ENCODE measurements around the gene PCSK6.

Gene PCSK6

DNA sequence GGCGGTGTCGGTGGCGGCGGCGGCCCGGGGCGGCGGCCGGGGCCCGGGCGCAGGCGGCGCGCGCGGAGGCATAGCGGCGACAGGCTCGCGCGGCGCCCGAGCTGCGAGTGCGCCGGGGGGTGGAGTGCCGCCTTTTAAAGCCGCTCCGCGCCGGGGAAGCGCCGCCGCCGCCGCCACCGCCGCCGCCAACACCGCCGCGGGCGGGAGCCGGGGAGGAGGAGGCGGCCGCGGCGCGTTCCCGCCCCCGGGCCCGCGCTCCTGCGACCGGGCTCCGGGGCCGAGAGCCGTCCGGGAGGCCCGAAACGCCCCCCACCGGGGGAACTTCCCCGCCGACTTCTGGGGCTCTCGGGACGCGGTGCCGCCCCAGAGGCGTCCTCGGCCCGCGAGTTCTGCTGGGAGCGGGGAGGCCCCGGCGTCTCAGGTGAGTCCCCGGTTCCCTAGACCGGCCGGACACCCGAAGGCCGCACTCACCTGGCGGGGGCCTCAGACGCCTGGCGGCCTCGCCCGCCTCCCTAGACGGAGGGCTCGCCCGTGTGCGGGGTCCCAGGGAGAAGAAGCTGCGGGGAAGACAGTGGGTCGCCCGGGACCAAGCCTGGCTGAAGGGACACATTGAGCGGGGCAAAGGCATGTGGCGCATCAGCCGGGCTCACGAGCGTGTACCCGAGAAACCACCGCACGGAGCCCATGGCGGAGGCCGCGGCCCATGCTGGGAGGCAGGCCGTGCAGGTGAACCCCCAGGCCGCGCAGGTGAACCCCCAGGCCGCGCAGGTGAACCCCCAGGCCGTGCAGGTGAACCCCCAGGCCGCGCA lies at the start of gene PCSK6:
Gene PCSK6, minus strand, starts transcription at position 109 of the 809 bp plus-strand sequence. Its CDS starts 37 bp downstream, at position 72.
- no peak for DNase-seq

DNA sequence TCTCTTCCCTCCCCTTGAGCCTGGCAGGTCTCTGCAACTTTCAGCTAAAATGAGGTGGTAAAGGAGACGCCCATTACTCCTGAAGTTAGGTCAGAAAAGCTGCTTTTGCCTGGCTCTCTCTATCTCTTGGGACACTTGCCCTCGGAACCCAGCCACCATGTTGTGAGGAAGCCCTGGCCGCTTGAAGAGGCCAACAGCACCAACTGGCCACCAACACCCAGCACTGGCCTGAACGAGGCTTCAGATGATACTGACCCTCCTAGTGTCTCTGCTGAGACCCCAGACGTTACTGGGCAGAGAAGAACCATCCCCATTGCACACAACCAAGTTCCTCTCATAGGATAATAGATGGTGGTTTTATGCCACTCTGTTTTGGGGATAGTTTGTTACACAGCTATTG lies 49.5 kb upstream of the PCSK6 start:
- DNase-seq = no peak

DNA sequence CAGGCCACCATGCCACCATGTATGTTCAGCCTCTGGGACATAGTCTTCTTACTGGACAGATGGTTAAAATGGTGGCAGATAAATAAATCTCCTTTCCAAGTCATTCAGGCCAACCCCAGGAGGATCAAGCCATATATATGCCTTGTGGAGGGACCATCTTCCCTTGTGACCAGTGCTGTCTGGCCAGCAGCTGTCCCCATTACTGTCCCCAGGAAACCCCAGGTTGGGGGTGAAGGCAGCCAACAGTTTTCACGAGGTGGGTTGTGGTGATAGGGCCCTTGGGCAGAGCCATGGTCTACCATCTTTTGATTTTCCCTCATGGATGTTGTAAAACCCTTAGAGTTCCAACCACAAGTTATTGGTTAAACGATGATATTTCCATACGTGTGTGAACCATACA lies 48.7 kb upstream of the PCSK6 start:
- no peak for DNase-seq

DNA sequence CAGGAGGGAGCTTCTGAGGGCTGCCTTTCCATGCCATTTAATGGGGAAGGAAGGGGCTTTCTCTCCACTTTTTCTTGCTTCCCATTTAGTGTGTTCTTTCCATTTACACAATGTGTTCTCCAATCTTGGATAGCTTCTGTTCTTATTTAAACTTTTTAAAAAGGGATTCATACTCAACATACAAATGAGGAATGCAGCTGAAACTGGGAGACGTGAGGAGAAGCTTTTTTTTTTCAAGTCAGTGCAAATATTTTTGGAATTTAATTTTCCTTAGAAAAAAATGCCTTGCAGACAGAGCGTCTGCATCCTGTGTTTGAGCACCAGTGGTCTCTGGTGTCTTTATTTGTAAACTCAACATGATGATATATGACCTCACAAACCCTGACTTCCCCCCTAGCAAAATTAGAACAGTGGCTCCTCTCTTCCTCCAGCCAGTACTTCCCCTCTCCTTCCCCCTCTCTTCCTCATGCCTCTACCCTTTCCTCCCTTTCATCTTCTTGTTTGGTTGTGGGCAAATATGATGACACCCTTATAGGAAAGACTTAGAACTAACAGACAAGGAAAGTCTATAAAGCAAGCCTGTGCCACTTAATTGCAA lies 48.1 kb upstream of the PCSK6 start:
- no peak for DNase-seq

DNA sequence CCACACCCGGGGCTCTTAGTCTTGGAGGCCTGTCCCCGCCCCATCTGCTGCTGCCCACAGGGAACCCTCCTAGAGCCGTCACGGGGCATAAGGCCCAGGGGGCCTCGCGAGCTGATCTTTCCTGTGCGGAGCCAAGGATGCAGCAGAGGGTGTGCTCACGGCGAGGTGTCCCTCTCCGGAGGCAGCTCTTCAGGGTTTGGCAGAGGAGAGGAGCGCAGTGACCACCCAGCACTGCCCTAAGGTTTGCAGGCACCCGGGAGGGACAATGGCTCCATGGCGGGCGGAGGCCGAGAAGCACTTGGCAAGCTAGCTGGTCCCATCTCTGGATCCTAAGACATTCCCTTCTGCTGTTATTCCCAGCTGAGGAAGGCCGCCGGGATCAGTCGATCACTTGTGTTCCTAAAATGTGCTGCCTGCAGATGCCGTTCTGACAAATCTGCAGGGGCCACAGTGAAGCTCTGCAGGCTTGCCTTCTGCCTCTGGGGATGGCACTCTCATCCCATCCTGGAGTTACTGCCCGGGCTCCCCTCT lies 47.4 kb upstream of the PCSK6 start:
- no peak for DNase-seq

DNA sequence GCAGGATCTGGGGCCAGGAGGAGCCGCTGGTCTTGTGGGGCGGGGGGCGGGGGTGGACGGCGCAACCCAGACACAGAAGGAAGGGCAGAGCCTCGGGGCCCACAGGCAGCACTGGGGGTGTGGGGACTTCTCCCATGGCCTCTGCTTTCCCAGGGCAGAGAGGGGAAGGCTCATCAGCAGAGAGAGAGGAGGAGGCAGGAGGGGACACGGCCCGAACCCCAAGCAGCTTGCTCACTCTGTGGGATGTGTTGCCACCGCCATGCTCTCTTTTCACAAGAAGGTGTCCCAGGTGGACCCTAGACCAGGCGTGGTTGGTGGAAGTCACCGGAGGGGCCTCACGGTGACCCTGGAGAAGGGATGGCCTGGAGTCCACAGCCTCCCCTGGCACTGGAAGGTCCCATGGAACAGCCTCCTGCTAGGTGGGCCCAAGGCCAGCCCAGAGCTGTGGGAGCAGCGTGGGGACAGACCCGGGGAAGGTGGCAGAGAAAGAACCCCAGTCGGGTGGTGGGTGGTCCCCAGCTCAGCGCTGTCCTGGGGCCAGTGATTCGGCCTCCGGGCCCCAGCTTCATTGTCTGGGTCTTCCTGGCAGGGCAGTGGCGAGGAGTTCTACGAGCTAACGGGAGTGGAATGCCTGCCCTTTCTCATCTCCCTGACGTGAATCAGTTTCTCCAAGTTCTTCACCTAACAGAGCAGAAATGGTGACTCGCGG lies 46.8 kb upstream of the PCSK6 start:
- DNase-seq = no peak

DNA sequence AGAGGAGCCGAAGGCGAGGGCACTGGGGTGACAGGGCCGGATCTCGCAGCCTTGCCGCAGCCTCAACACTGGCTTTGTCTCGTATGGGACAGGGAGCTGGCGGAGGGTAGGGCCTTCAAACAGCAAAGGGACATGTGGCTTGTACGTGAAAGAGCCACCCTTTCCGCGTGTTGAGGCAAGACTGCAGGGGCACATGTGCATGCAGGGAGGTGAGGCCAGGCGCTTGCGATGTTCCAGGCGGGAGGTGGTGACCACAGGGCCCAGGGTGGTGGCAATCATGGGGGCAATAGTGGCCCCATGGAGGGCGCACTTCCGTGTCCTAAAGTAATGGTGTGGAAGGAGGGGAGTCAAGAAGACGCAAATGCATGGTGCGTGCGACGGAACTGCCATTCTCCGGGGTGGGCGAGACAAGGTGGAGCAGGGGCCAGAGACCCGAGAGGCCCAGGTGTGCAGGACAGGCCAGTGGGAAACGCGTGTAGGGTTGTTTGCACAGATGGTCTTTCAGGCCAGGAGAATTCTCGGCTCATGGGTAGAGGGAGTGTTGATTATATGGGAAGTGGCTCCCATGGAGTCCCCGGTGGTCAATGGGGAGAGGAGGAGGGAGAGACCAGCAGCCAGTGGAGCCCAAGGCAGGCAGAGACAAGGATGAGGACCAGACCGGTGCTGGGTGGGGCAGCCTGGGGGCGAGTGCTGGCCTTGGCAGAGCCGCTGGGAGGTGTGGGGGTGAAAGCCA lies 45.8 kb upstream of the PCSK6 start:
- DNase-seq = no peak

DNA sequence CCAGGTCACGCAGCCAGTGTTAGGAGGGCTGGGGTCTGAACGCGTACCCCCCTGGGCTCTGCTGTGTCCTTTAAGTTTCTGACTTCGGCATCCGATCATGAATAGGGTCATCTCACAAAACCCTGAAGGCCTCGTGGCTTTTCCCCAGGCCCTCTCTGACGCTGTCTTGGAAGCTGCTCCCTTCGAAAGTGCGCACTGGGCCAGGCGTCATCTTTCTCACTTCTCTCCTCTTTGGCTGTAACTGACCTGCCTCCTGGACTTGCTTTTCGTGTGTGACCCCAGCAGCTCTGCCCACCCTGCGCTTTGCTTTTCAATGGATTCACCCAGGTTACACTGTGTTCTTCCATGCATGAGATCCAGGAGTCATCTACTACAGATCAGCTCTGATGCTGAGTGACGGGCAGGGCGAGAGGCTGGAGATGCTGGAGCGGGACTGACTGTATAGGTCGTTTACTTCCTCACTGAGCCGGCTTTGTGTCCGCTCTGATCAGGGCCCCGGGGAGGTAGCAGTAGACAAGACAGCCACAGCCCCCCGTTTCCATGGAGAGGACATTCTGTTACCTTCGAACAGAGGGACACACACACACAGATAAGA lies 45.0 kb upstream of the PCSK6 start:
- DNase-seq = no peak

DNA sequence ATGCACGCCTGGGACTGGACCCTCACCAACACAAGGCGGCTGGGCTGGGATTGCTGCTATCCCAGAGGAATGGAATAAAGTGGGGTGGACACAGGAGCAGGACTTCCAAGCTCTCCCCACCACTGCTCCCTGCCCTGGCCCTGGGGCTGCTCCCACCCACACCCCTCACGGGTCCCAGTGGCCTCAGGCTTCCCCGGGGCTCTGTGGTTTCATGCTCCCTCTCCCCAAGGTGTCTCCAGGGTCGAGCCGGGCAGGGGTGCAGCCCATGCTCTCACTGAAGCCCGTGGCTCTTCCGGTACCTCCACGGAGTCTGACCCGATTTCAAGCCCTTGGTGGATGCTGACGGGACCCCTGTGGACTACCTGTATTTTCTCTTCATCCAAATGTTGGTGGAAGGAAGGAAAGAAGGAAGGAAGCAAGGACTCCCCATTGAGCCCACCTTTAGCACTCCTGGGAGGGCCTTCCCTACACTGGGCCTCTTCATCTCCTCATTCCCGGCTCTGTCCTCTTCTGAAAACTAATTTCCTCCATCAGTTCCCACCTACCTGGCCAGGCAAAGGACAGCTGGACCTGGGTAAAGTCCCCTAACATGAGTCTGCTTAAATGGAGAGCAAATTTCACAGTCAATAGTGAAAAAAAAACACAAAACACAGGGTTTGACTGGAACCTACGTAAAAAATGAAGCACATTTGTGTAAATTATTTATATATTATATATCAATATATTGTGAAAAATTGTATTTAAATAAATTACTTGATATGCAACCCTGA lies 44.0 kb upstream of the PCSK6 start:
- DNase-seq = no peak

DNA sequence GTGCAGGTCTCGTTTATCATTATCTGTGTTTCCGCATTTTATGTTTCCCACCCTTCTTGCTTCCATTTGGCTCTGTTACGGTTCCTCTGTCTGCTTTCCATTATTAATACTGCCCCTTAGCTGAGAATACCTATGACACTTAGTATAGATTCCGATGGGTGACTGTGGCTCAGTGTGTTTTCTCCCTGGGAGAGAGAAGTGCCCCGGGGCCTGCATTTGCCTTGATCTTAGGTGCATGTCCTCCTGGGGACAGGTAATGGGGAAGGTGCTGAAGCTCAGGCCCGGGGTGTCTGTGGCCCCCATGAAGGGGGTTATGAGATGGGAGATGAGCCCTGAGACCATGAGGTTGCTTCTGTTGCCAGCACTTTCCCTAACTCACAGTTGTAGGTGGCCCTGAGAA lies 43.4 kb upstream of the PCSK6 start:
- DNase-seq = no peak

DNA sequence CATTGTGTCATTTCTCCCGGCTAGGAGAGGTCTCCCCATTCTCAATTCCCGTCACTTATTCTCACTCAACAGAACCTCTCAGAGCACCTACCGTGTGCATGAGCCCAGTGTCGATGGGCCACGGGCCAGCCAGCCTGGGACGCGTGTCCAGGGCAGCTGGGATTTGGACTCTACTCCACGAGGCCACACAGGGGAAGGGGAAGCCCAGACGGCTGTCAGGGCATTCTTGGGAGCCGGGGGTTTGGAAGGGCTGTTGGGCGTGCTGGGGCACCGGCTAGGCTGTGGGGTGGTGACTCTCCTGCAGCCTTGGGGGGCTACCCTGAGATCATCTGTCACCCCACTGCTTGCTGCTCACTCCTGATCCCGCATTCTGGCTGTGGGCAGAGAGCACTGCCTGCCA lies 41.7 kb upstream of the PCSK6 start:
- no peak for DNase-seq

DNA sequence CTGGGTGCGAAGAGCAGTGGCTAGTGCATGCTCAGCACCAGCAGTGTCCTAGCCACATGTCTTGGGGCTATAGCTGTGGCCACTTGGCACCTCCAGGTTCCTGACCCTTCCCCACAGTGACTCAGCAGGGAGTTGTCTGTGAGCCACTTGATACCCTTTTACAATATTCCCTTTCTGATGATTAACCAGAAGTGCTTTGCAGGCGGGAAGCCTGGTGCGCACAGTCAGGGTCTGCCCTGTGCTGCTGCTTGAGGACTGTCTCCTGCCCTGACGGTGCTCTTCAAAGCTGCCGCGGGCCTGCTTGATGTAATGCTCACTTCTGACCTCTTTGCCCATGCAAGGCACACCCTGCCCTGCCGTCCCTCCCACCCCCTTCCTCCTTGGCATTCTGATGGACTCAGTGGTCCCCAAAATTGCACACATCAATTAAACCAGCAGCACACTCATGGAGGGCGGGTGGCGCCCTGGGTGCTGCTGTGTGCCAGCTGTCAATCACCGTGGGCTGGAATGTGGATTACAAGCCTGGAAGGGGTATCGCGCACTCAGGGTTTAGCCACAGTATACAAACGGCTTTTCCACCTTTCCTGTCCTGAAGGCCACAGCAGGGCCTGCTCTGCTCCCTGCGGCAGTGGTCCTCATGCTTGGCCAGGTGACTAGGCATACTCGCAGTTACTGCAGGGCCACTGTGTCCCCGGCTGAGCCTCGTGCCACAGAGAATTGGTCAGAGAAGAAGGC lies 40.9 kb upstream of the PCSK6 start:
- no peak for DNase-seq

DNA sequence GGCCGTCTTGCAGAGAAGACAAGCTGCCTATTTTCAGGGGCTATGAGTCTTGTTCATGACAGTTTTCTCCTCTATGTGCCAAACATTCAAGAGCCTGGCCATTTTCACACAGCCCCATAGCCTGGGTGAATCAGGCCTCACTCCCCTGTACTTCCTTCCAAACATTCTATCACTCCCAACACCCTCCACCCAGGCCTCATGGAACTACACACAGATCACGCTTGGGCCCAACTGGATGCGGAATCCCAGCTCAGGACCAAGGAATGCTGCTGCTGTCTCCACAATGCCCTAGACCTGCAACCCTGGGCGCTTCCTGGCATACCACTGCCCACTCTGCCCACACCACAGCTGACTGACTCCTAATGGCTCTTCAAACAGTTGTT lies 39.4 kb upstream of the PCSK6 start:
- DNase-seq = no peak

DNA sequence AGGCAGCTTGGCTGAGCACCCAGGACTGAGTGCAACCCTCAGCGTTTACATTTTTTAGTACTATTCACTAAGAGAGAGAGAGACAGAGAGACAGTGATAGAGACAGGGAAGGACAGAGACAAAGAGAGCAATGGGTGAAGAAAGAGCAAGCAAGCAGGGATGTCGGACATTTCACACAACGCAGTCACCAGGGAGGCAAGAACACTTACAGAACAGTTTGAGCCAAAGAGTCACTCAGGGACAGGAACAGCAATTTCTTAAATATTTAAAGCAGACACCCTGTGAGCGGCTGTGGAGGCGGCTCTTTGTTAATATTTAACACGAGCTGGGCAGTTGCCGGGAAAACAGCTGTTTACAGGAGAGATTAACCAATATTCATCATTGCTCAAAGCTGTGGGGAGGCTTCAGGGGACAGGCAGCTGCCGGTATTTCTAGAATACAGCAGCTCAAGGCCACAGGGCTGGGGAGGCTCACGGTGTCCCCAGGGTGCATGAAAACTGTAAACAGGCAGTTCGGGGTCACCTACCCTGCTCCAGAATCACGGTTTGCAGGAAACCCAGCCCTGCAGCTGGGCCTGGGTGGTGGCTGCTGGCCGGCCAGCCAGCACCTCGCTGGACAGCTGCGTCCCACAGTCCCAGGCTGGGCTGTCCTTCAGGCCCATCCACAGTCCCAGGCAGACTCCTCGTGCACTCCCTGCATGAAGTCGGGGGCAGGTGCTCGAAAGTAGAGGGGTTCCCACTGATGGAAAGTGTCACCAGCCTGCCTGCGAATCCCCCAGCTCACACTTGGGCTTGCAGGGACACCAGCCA lies 38.8 kb upstream of the PCSK6 start:
- no peak for DNase-seq

DNA sequence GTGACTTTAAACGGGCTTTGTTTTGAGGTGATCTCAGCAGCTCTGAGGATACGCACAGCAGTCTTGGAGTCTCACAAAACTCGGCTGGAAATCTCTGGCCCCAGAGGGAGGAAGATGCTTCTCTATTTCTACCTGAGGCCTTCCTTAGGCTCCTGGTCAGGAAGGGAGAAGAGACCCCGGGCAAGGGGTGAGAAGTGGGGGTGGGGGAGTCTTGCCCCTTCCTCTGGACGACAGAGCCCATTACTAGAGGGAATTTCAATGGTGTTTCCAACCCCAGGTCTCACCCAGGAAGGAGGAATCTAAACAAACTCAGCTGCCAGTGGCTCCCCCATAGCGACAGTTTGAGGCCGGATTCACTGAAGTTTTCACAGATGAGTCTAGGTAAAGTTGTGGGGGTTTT lies 37.4 kb upstream of the PCSK6 start:
- no peak for DNase-seq

DNA sequence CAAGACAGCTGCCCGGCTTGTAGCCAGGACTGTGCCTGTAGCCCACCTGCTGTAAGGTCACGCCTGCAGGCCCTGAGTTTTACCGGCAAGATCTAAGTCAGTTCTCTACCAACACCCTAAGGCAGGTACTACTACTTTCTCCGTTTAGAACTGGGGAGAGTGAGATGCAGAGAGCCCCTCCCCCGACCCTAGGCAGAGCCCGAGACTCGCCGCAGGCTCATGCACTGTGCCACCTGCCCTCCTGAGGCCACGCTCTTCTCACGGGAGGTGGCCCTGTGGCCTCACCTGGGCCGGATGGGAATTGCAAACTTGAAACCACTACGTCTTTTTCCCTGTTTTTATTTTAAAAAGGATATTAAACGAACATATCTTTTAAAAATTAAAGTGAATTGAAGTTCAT lies 36.9 kb upstream of the PCSK6 start:
- no peak for DNase-seq

DNA sequence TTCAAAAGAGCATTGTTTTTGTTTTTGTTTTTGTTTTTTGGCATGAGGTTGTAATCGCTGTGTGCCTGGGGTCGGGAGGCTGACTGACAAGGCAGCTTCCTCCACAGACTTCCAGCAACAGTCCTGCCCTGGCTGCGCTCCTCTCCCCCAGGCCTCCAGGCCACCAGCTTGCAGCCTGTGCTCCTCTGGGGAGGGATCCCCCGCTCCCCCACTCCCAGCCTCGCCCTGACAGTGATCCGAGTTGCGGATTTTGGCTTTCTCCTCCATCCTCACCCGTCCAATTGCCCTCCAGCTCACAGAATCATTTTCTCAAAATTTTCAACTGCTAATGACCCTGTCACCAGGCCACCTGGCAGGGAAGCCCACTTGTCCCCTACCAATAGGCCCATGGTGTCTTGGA lies 36.5 kb upstream of the PCSK6 start:
- no peak for DNase-seq

DNA sequence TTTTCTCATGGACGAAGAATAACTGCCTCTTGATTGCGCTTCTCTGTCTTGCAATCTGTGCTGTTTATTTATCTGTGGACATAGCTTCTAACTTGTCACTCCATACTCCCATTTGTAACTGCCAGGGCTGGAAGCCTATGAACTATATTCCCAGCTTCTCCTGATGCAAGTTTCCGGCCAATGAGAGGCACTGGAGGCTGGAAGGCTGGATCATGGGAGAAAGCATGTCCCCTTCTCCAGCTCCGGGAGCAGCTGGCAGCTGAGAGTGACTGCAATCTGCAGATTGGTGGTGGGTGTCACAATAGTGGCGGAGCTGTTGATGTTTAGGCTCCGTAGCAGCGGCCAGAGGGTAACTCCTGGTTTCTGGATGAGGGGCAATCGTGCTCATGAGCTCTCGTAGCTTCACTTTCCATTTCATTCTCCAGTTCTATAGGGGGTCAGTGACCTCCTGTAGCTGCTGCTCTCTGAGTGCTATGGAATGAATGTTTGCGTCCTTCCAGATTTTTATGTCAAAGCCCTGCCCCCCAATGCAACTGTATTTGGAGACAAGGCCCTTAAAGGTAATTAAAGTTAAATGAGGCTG lies 35.7 kb upstream of the PCSK6 start:
- no peak for DNase-seq

DNA sequence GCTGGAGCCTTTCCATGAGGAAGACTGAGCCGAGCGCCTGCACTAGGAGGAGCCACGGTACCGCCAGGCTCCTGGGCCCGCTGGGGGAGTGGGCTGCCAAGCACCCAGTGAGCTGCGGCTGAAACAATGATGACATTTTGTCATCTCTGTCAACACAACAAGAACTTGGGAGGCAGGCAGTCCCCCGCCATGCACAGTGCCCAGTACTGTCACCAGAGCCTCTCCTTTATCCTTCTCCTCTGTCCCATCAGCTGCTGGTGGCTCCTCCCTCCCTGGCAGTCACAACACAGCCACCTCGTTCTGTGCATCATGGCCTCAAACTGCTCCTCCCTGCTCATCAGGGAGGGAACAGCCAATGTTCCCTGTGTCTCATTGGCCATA lies 34.0 kb upstream of the PCSK6 start:
- no peak for DNase-seq

All from activated naive CD4-positive, alpha-beta T cell treated with Interleukin-2 at 50 U/mL for 16 hours (primary cell).